SK-N-MC (cell line): Measurements from ENCODE around the gene STYXL1.

Experiments used
- DNase-seq: peaks from one replicate; pipeline ENCODE4 v3.0.0-alpha.2; 2011; ENCODE audit warnings: low read depth, low spot score
- H3K27ac ChIP-seq: fragments of 200-600 bp; sonication (generic); 2 replicates; pipeline ENCODE4 v1.5.1; 2016; ENCODE audit warnings: mixed run types
- H3K36me3 ChIP-seq: fragments of 200-600 bp; sonication (generic); 2 replicates; pipeline ENCODE4 v1.6.1; 2017; ENCODE audit warnings: antibody characterized with exemption, low read length, mixed read lengths; ENCODE audit not compliant: insufficient read depth
- H3K4me3 ChIP-seq: fragments of 200-600 bp; sonication (generic); 2 replicates; pipeline ENCODE4 v1.5.1; 2016
- H3K9ac ChIP-seq: fragments of 200-600 bp; sonication (generic); 2 replicates; pipeline ENCODE4 v1.8.0; 2017; ENCODE audit warnings: mixed run types, mixed read lengths; ENCODE audit not compliant: insufficient read length
- H3K9me3 ChIP-seq: fragments of 200-600 bp; sonication (generic); 2 replicates; pipeline ENCODE4 v1.6.1; 2017; ENCODE audit warnings: low read depth, mild to moderate bottlenecking, antibody characterized with exemption, low read length, moderate library complexity, mixed read lengths
- EZH2 ChIP-seq: fragments of 200-600 bp; sonication (generic); IDR thresholded peaks from one replicate; pipeline ENCODE4 v1.6.1; 2017; ENCODE audit warnings: antibody characterized with exemption
- FOXP2 ChIP-seq: optimal IDR thresholded peaks from 2 replicates; pipeline ENCODE3; 2011; ENCODE audit warnings: mild to moderate bottlenecking, moderate library complexity; ENCODE audit not compliant: insufficient read depth; ENCODE audit errors: extremely low read length, control extremely low read depth
- POLR2AphosphoS5 ChIP-seq: IDR thresholded peaks from 2 replicates; pipeline ENCODE4 v1.6.1; 2012; ENCODE audit warnings: mild to moderate bottlenecking, low read depth, low read length, borderline replicate concordance

Gene STYXL1

GRCh38 chr7:75986147-75986781 is 61.5 kb downstream of the STYXL1 start:
- no peak for DNase-seq
- H3K4me3 ChIP-seq = no peak overlapping the region
- no peak overlapping the region for H3K9ac ChIP-seq
- H3K9me3 ChIP-seq = no peaks in the 10 kb centered on the region
- no peak overlapping the region for H3K27ac ChIP-seq
- H3K36me3 ChIP-seq = no peaks in the 10 kb centered on the region; the same call in 1 of the 2 replicates
- TF ChIP-seq POLR2AphosphoS5 (no peak), EZH2 (no peak), FOXP2 (no peak)

GRCh38 chr7:75985518-75986146 is 62.2 kb downstream of the STYXL1 start:
- no peak for DNase-seq
- Histone ChIP-seq H3K36me3 (no peaks in the 10 kb centered on the region; the same call in 1 of the 2 replicates), H3K27ac (no peak overlapping the region), H3K9me3 (no peaks in the 10 kb centered on the region), H3K4me3 (no peak overlapping the region), H3K9ac (no peak overlapping the region)
- TF ChIP-seq FOXP2 (no peak), EZH2 (no peak), POLR2AphosphoS5 (no peak)

GRCh38 chr7:75985009-75985517 is 62.7 kb downstream of the STYXL1 start:
- Histone ChIP-seq H3K9ac (no peak overlapping the region), H3K4me3 (no peak overlapping the region), H3K27ac (no peak overlapping the region), H3K36me3 (no peaks in the 10 kb centered on the region; the same call in 1 of the 2 replicates), H3K9me3 (no peaks in the 10 kb centered on the region)
- TF ChIP-seq POLR2AphosphoS5 (no peak), FOXP2 (no peak), EZH2 (no peak)
- DNase-seq = no peak

GRCh38 chr7:75984130-75985008 is 63.4 kb downstream of the STYXL1 start:
- no peaks in the 10 kb centered on the region; the same call in 1 of the 2 replicates for H3K36me3 ChIP-seq
- no peak overlapping the region for H3K27ac ChIP-seq
- TF ChIP-seq FOXP2 = no peak
- no peak for TF ChIP-seq POLR2AphosphoS5
- no peak for TF ChIP-seq EZH2

DNA sequence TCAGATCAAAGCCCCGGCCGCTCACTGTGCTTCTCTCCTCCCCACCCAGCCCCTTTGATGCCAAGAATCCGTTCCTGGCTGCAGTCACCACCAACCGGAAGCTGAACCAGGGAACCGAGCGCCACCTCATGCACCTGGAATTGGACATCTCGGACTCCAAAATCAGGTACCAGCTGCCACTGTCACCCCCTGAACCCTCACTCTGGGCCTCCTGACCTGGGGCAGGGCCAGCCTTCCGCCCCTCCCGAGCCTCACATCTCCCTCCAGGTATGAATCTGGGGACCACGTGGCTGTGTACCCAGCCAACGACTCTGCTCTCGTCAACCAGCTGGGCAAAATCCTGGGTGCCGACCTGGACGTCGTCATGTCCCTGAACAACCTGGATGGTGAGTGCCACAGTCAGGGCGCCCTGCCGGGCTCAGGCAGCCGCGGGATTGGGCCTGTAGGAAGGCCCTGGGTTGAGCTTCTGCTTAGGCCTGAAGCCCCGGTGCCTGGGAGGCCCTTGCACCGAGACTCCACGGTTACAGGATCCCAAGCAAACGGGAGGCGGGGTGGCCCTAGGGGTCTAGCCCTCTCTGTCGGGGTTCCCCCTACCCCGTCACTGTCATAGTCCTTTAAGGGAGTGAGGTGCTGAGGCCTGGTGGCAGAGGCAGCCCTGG is 64.2 kb downstream of the STYXL1 start:
- H3K27ac ChIP-seq = no peak overlapping the region
- H3K9me3 ChIP-seq = no peaks in the 10 kb centered on the region
- no peak overlapping the region for H3K4me3 ChIP-seq
- TF ChIP-seq FOXP2 = no peak
- DNase-seq = no peak
- H3K9ac ChIP-seq = no peak overlapping the region
- H3K36me3 ChIP-seq = no peaks in the 10 kb centered on the region; the same call in 1 of the 2 replicates

More at GRCh38 chr7:75984130-75985008, 63.4 kb downstream of the STYXL1 start:
- Histone ChIP-seq H3K4me3 (no peak overlapping the region), H3K9ac (no peak overlapping the region), H3K9me3 (no peaks in the 10 kb centered on the region)
- no peak for DNase-seq

DNA sequence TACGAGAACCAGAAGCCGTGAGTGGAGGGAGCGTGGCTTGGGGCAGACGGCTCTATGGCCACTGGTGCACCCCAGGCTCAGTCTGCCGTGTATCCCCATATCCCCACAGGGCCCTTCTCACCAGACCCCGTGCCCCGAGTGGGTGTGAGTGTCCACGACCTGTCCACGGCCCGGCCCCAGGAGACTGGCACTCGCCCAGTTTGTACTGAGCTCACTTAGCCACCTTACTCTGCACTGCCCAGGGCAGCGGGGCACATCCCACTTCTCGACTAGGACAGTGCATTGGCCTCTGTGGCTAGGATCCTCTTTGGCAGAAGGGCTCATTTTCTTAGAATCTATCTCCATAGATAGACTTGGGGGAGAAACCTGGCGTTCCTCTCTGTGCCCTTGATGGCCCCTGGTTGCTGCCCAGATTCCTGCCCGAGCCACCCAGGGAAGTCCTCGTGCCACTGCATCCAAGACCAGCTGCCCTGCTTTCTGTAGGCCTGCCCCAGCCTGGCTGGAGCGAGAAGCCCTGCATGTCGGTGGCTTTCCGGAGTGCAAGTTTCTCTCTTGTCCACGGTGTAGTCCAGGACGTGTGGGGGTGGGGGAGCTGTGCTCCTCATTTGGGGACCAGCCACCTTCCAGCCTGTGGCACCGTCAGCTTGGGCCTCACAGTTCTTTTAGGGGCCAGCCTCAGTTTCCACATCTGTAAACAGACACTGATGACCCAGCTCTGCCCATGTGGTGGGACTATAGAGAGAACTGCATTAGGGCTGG is 65.3 kb downstream of the STYXL1 start:
- no peak for DNase-seq
- no peak overlapping the region for H3K4me3 ChIP-seq
- TF ChIP-seq POLR2AphosphoS5 (no peak), FOXP2 (no peak), EZH2 (no peak)
- H3K36me3 ChIP-seq = no peaks in the 10 kb centered on the region; the same call in 1 of the 2 replicates
- H3K27ac ChIP-seq = no peak overlapping the region
- no peak overlapping the region for H3K9ac ChIP-seq
- H3K9me3 ChIP-seq = no peaks in the 10 kb centered on the region
